Immature natural killer cell (primary cell): ENCODE measurements around the gene HSPG2. TPM values are rescaled to one million over a fixed set of nuclear protein-coding genes. Genes with fewer than 3 reads are reported as not detected.
"Not testable (repeated sequence)": the region's sequence is repeated elsewhere in the genome, so short reads cannot be mapped to it uniquely, and the experiment has no call there.

Experiments used
- DNase-seq, 3 donors: peaks; one replicate each; pipeline ENCODE4 v3.0.0; 2022; ENCODE audit warnings: mixed read lengths in 1 of 3
- H3K27ac Mint-ChIP-seq, 6 donors: one replicate each; pipeline ENCODE4 v1.8.0; 2020; ENCODE audit warnings: mixed read lengths in 6 of 6, mild to moderate bottlenecking in 5 of 6, inconsistent platforms in 4 of 6, moderate library complexity in 3 of 6
- H3K27me3 Mint-ChIP-seq, 3 donors: one replicate each; pipeline ENCODE4 v1.8.0; 2020 to 2021; ENCODE audit warnings: low read depth in 3 of 3, mild to moderate bottlenecking in 3 of 3, mixed read lengths in 3 of 3, moderate library complexity in 3 of 3, inconsistent platforms in 1 of 3
- H3K36me3 Mint-ChIP-seq, 3 donors: one replicate each; pipeline ENCODE4 v1.8.0; 2020; ENCODE audit warnings: mixed read lengths in 3 of 3, inconsistent platforms in 2 of 3, mild to moderate bottlenecking in 2 of 3
- H3K4me1 Mint-ChIP-seq, 2 donors: one replicate each; pipeline ENCODE4 v1.8.0; 2020; ENCODE audit warnings: inconsistent platforms in 2 of 2, mild to moderate bottlenecking in 2 of 2, mixed read lengths in 2 of 2, moderate library complexity in 1 of 2
- H3K4me3 Mint-ChIP-seq, 5 donors: one replicate each; pipeline ENCODE4 v1.8.0; 2020; ENCODE audit warnings: mild to moderate bottlenecking in 5 of 5, mixed read lengths in 5 of 5, inconsistent platforms in 3 of 5, moderate library complexity in 3 of 5
- H3K9me3 Mint-ChIP-seq, 6 donors: one replicate each; pipeline ENCODE4 v1.8.0; 2020; ENCODE audit warnings: mild to moderate bottlenecking in 6 of 6, mixed read lengths in 6 of 6, inconsistent platforms in 4 of 6, moderate library complexity in 3 of 6
- polyA plus RNA-seq, 3 donors: library from polyadenylated mRNA; unstranded; fragments of 300-500 nt; fragmentation: Illumina TruSeq; gene quantifications; one replicate each; pipeline ENCODE4 v1.2.3, GENCODE V29; 2021

HSPG2 gene
- polyA plus RNA-seq, 3 donors from 2014 or later = 0.19 TPM; not detected in 2

DNA sequence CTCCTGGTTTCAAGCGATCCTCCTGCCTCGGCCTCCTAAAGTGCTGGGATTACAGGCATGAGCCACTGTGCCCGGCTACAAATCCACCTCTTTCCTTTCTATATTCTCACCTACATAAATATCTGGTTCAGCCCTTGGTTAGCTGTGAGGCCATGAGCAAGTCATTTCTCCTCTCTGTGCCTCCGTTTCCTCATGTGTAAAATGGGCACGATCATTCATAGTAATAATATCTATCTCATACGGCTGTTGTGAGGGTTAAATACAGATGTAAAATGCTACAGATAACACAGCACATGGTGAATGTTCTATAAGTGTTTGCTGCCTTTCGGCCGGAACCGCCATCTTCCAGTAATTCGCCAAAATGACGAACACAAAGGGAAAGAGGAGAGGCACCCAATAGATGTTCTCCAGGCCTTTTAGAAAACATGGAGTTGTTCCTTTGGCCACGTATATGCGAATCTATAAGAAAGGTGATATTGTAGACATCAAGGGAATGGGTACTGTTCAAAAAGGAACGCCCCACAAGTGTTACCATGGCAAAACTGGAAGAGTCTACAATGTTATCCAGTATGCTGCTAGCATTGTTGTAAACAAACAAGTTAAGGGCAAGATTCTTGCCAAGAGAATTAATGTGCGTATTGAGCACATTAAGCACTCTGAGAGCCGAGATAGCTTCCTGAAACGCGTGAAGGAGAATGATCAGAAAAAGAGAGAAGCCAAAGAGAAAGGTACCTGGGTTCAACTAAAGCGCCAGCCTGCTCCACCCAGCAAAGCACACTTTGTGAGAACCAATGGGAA lies 29.2 kb downstream of the HSPG2 start:
- H3K27me3 Mint-ChIP-seq, H3K4me1 Mint-ChIP-seq, H3K9me3 Mint-ChIP-seq, DNase-seq, H3K36me3 Mint-ChIP-seq, H3K4me3 Mint-ChIP-seq, H3K27ac Mint-ChIP-seq: not testable (repeated sequence)

DNA sequence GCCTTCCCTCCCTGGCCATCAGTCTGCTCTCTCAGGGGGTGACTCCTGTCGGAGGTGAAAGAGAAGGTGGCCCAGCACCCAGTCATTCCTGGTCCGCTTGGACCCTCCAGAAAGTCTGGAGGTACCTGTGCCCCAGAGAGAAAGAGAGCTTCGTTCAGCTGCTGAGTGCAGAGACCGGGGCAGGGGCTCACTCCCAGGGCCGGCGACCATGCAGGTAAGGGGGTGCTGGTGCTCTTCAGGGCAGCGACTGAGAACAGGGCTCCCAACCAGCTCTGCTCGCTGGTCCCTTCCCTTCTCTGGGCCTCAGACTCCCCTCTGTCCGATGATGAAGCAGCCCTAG lies 30.1 kb downstream of the HSPG2 start:
- no peak overlapping the region for H3K4me3 Mint-ChIP-seq
- H3K9me3 Mint-ChIP-seq = no peaks in the 10 kb centered on the region
- no peak for DNase-seq
- H3K36me3 Mint-ChIP-seq = no peaks in the 10 kb centered on the region
- no peaks in the 10 kb centered on the region for H3K4me1 Mint-ChIP-seq
- peaks cover 0 to 5% (median 0%) of the 10 kb centered on the region in 3 donors for H3K27me3 Mint-ChIP-seq
- no peak overlapping the region for H3K27ac Mint-ChIP-seq

DNA sequence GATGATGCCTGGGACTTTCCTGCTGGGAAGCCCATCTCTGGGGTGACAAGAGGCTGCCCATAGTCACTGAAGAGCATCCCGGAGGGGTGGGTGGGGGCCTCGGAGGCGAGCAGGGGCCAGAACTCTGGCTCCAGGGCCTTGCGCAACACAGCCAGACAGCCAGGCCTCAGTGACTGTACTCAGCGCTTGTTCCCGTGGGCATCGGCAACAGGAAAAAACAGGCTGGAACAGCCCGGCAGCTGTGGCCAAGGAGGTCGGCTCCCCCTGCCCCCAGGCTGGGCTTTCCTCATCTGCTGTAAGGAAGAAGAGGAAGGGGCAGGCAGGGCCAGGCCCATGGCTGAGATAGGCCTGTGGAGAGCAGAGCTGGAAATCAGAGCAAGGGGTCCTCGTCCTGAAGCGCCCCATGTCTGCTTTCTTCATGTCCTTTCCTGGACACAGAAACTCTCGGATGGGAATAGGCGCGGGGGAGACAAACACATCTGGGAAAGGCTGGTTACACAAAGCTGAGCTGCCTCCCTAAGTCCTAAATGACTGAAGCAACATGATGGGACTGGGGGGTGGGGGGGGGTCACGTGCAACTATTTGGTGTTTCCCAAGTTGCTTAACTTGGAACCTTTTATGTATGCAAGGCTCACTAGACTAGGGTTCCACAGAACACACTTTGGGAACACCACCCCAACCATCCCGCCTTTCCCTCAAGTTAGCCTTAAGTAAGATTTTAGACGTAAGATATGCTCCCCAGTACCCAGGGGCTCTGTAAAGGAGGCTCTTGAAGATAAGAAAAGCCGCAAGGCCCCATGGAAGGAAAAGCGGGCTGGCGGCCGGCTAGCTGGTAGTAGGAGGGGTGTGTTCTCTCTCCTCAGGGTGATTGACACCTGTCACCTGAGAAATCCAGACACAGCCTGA lies 30.7 kb downstream of the HSPG2 start:
- H3K9me3 Mint-ChIP-seq = no peaks in the 10 kb centered on the region
- H3K27ac Mint-ChIP-seq = no peak overlapping the region
- H3K4me3 Mint-ChIP-seq = no peak overlapping the region
- H3K4me1 Mint-ChIP-seq = no peaks in the 10 kb centered on the region
- no peak for DNase-seq
- H3K27me3 Mint-ChIP-seq = peaks cover 0 to 5% (median 0%) of the 10 kb centered on the region in 3 donors
- no peaks in the 10 kb centered on the region for H3K36me3 Mint-ChIP-seq

DNA sequence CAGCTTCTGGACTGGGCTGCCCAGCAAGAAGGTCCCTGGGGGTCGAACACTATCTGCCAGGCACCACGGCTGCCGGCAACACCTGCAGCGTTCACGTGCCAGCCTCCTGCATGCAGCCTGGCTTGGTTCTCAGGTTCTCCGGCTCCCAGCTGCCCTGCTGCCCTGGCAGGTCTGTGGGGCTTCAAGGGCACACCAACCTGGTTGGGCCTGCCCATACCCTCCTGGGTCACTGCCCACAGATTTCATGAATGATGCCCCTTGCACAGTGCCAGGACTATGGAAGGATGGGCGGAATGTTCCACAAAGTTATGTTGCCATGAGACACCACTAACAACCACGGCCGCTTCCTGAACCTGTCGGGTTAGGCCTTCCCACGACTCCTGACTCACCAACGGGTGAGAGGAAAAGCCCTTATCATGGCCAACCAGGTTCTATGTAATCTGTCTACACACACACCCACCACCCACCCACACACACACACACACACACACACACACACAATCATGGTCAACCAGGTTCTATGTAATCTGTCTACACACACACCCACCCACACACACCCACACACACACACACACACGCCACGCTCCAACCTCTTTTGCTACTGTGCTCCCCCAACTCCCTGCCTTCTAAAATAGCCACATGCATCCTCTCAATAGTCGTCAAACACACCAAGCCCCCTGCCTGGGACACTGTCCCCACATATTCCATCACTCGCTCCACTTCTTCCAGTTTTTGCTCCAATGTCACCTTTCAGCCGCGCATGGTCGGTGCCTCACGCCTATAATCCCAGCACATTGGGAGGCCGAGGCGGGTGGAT lies 32.2 kb downstream of the HSPG2 start:
- Mint-ChIP-seq H3K4me1 (no peaks in the 10 kb centered on the region), H3K27me3 (peaks cover 0 to 4% (median 3%) of the 10 kb centered on the region in 3 donors), H3K4me3 (no peak overlapping the region), H3K9me3 (no peaks in the 10 kb centered on the region), H3K27ac (no peak overlapping the region), H3K36me3 (no peaks in the 10 kb centered on the region)
- DNase-seq = no peak

DNA sequence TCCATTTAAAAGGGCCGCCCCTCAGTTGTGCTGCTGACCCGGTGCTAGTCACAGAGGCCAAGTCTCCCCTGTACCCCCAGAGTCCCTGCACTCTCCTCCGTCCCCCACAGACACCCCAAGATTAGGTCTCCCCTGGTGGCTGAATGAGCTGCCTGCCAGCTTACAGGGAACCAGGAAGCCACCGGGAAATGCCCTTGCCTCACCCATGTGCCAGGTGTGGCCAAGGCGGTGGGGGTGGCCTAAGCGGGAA lies 32.7 kb downstream of the HSPG2 start:
- Mint-ChIP-seq H3K36me3 (no peaks in the 10 kb centered on the region), H3K4me1 (no peaks in the 10 kb centered on the region), H3K27ac (no peak overlapping the region), H3K9me3 (no peaks in the 10 kb centered on the region), H3K4me3 (no peak overlapping the region), H3K27me3 (peaks cover 0 to 4% (median 3%) of the 10 kb centered on the region in 3 donors)
- no peak for DNase-seq

DNA sequence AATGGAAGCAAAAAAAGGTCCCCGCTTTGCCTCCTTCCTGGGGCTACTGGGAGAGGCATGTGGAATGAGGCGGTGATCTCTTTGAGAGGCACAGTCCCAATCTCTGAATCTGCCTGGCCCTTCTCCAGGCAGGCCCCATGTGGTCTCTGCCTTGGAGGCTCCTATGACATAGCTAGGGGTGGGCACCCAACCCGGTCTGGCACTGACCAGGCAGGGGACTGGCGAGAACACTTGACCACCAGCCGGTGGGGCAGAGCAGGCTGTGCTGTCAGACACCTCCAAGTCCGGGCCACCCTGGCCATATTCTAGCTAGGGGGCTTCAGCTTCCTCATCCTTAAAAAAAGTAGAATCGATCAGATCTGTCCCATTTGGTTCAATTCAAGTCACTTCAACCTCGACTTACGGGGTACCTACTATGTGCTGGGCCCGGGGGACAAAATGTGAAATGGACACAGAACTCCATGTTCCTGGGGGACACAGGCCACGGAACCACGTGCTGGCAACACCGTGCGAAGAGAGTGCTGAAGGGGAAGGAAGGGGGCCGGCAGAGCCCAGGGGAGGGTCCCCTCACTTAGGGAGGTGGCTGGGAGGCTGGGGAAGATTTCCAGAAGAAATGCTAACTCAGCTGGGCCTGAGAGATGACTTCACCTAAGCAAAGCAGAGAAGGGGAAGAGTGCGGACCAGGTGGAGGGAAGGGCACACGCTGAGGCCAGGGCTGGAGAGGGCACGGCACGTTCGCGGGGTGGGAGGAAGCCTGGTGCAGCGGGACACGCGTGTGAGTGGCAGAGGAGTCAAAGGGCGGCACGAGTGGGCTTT lies 33.3 kb downstream of the HSPG2 start:
- no peak for DNase-seq
- Mint-ChIP-seq H3K9me3 (no peaks in the 10 kb centered on the region), H3K4me3 (no peak overlapping the region), H3K27me3 (peaks cover 0 to 4% (median 3%) of the 10 kb centered on the region in 3 donors), H3K27ac (peak overlapping the region in 1 of 6 donors; percentile 28), H3K36me3 (no peaks in the 10 kb centered on the region), H3K4me1 (no peaks in the 10 kb centered on the region)

DNA sequence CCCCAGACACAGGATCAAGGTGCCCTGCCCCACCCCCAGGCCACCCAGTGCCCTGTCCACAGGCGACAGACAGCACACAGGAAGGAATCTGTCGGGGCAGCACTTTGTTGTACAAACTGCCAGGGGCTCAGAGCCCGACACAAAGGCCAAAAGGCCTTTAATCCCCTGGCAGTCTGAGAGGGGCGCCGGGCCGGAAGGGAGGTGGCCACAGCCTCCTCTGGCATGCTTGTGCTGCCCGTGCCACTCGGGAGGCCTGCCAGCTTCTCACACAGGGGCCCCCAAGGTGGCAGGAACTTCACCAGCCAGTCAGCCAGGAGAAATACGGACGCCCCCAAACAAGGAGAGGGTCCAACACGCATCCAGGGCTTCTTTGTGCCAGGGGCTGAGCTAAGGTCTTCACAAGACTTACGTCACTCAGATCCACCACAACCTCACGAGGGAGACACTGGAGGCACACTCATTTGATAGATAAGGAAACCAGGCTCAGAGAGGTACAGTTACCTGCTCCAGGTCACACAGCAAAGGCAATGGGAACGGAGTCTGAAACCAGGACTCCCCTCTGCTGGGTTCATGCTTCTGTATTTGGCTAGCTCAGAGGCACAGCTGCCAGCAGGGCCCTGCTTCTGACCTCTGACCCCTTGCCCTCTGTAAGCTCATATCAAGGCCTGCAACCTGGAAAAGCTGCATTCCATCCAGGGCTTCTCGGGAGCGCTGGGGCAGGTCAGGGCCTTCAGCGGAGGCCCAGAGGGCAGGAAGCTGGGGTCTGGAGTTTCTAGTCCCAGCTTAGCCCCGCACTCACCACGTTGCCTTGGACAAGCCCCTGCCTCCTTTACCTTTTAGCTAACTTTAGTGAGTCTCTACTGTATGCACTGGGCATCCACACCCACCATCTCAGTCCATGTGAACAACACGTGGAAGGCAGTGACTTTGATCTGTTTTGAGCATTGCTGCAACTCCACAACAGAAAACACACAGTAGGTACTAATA lies 34.8 kb downstream of the HSPG2 start:
- H3K27ac Mint-ChIP-seq = no peak overlapping the region
- peaks cover 0 to 4% (median 3%) of the 10 kb centered on the region in 3 donors for H3K27me3 Mint-ChIP-seq
- no peaks in the 10 kb centered on the region for H3K4me1 Mint-ChIP-seq
- no peaks in the 10 kb centered on the region for H3K9me3 Mint-ChIP-seq
- no peak for DNase-seq
- no peak overlapping the region for H3K4me3 Mint-ChIP-seq
- no peaks in the 10 kb centered on the region for H3K36me3 Mint-ChIP-seq

DNA sequence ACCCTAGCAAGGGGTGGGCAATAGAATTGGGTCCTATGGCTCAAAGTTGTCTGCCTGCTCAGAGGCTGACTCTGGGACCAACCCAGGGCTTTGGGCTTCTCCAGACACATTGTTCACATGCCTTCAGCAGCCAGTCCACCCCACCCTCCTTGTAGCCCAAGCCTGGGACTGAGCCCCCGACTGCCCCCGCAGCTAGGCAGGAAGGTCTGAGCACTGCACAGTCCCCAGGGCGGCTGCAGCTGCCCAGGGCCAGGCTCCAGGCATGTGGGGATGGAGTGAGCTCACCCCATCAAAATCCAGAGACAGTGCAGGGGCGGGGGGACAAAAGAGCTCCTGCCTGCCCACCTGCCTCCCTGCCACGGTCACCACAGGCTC lies 35.6 kb downstream of the HSPG2 start:
- Mint-ChIP-seq H3K27ac (no peak overlapping the region), H3K4me1 (no peaks in the 10 kb centered on the region), H3K9me3 (no peaks in the 10 kb centered on the region), H3K36me3 (no peaks in the 10 kb centered on the region), H3K27me3 (peaks cover 0 to 4% (median 3%) of the 10 kb centered on the region in 3 donors), H3K4me3 (no peak overlapping the region)
- no peak for DNase-seq

DNA sequence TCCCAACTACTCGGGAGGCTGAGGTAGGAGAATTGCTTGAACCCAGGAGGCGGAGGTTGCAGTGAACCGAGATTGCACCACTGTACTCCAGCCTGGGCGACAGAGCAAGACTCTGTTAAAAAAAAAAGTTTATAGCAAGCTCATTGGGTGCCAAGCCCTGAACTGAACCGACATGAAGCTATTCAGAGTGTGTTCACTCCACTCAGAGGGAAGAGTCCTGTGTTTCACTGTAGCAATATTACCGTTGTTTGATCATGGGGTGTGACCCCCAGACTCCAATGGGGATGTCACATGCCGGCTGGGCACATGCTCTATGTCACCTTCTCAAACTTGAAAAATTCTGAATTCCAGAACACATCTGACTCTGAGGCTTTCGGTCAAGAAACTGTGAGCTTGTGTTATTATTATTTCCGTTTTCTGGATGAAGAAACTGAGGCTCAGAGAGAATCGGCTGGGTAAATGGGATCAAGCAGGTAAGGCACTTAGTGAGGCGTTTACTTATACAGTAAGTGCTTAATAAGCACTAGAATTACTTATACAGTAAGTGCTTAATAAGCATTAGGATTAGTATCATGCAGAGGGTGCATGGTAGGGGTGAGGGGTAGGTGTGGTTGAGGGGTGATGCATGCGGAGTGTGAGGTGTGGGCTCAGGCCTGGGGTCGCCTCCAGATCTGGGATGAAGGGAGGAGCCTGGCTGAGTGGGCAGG lies 36.2 kb downstream of the HSPG2 start:
- H3K4me3 Mint-ChIP-seq = no peak overlapping the region

DNA sequence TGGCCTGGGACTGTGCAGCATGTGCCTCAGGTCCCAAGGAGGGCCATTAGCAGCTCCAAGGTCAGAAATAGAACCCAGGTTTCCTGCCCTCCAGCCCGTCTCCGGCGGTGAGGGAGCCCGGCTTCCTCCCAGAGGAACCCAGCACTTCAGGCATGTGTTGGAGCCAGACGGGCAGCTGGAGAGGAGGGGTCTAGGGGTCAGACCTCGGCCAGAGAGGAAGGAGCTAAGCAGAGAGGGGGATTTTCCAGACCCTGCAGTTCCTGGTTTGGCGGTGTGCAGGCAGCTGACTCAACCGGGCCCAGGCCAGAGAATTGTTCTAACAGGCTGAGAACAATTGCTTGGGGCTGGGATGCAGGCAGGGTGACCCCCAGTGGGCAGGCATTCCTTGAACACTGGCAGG lies 37.1 kb downstream of the HSPG2 start:
- H3K4me1 Mint-ChIP-seq = no peaks in the 10 kb centered on the region
- H3K4me3 Mint-ChIP-seq = no peak overlapping the region
- DNase-seq = no peak
- no peaks in the 10 kb centered on the region for H3K36me3 Mint-ChIP-seq
- H3K27ac Mint-ChIP-seq = no peak overlapping the region
- H3K9me3 Mint-ChIP-seq = no peaks in the 10 kb centered on the region
- H3K27me3 Mint-ChIP-seq = peaks cover 0 to 3% (median 2%) of the 10 kb centered on the region in 3 donors

More for the DNA sequence above, 36.2 kb downstream of the HSPG2 start:
- H3K27ac Mint-ChIP-seq = no peak overlapping the region
- no peaks in the 10 kb centered on the region for H3K36me3 Mint-ChIP-seq
- H3K27me3 Mint-ChIP-seq = peaks cover 0 to 4% (median 3%) of the 10 kb centered on the region in 3 donors
- DNase-seq = no peak
- H3K4me1 Mint-ChIP-seq = no peaks in the 10 kb centered on the region
- H3K9me3 Mint-ChIP-seq = no peaks in the 10 kb centered on the region

DNA sequence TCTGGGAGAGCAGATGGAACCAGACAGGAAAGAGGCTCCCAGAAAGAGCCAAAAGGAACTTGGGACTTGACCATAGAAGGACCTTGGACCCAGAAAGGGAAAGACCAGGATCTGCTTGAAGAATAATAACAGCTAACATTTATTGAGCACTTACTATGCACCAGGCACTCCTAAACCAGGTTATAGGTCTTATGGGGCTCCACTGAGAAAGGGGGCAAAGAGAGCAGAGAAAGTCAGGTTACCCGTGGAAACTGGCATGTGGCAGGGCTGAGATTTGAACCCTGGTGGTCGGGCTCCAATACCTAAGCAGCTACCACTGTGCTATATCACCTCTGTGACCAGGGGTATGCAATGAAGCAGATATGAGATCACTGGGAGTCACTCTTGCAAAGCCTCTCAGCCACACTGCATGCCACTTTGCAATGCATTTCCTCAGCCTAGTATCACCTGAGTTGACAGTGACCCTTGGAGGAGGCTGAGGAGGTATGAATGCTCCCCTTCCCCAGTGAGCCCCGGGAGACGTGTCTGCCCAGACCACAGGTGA lies 37.8 kb downstream of the HSPG2 start:
- H3K9me3 Mint-ChIP-seq = no peaks in the 10 kb centered on the region
- DNase-seq = no peak
- peaks cover 0 to 3% (median 2%) of the 10 kb centered on the region in 3 donors for H3K27me3 Mint-ChIP-seq
- no peaks in the 10 kb centered on the region for H3K36me3 Mint-ChIP-seq
- no peak overlapping the region for H3K4me3 Mint-ChIP-seq
- H3K4me1 Mint-ChIP-seq = no peaks in the 10 kb centered on the region
- H3K27ac Mint-ChIP-seq = no peak overlapping the region
